ENCODE data around the gene IRF7. TPM values are rescaled to one million over a fixed set of nuclear protein-coding genes. Genes with fewer than 3 reads are reported as not detected.
A peak's percentile ranks its signal among the peaks of the same experiment; 100 is the strongest.
"Not testable (repeated sequence)": the region's sequence is repeated elsewhere in the genome, so short reads cannot be mapped to it uniquely, and the experiment has no call there.

Gene IRF7
- total RNA-seq (2014; rRNA removed; shearing (Covaris generic)), result 1.1 and 3.6 TPM in 2 replicates

DNA sequence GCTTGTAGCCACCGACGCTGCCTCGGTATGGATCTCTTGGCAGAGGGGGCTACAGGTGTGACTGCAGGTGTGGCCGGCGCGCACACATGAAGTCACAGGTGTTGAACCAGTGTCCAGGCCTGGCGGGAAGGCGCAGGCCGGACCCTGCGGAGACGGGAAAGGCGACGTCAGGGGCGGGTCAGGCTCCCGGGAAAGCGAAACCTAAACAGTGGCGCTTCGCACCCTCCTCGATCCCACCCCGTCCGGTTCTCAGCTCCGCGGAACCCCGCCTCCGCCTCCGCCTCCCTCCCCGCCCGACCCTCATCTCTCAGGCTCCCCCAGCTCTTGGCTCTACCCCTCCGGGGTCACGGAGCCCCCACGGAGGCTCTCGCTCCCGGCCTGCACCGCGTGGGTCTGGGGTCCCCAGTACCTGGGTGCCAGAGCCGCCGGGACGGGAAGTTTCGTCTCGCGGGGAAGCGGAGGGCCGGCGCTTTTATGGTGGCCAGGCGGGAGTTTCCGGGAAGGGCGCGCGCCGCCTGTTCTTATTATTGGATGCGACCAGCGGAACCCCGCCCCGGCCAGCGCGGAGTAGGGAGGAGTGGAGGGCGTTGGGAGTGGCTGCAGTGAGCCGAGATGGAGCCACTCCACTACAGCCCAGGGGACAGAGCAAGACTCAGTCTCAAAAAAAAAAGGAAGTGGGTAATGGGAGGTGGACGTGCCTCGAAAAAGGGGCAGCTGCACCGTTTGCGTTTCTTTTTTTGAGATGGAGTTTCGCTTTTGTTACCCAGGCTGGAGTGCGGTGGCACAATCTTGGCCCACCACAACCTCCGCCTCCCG is at the start of gene IRF7:
TSS of gene IRF7 (minus strand) at position 447 of the 816 bp plus-strand sequence. CDS start 586 bp downstream, outside the sequence.
- peak; percentile 85 for DNase-seq (ENCODE audit: low spot score)
- in situ Hi-C loops (cut with HindIII; ENCODE audit: low sequenced_read_pairs), result no loop called here

DNA sequence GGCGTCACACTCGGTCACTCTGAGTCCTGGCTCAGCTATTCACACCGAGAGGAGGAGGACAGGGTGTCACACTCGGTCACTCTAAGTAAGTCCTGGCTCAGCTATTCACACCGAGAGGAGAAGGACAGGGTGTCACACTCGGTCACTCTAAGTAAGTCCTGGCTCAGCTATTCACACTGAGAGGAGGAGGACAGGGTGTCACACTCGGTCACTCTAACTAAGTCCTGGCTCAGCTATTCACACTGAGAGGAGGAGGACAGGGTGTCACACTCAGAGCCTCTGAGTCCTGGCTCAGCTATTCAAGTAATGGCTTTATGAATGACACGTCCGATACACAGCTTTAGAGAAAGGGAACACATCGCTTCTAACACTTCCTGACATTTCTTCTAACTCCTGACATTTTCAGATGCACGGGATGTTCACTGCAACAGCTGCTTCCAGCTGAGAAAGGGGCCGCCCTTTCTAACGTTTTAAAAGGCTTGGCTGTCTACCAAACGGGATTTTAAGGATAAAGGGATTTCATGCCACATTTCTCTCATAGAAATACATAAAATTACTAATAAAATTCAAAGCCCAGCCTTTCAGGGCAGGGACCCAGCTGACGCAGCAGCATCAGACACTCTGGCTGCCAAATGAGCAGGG is 49.4 kb upstream of the IRF7 start:
- DNase-seq (ENCODE audit: low spot score), result no peak
- in situ Hi-C loops (cut with HindIII; ENCODE audit: low sequenced_read_pairs), result loop anchor here (25.0 kb wide), 1 partner anchor 97 kb away; no protein-coding TSS in a partner anchor

DNA sequence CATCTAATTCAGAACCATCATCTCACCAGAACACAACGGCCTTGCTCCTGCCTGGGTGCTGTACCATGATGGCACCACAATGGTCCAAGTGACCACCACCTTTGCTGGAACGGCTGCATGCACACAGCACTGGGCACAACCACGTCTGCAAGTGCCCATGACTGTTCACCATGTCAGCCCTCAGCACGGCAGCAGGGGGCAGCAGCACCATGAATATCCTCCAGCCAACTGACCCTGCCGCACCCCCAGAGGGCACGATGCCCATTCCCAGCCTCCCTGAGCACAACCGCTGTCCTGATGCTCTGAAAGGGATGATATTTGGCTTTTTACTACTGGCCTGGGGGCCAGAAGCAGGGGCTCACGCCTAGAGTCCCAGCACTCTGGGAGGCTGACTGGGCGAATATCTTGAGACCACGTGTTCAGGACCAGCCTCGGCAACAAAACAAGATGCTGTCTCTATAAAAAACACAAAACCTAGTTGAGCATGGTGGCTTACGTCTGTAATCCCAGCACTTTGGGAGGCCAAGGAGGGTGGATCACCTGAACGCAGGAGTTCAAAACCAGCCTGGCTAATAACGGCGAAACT is 47.0 kb upstream of the IRF7 start:
- in situ Hi-C loops (cut with HindIII; ENCODE audit: low sequenced_read_pairs), result loop anchor here (25.0 kb wide), 1 partner anchor 100 kb away; no protein-coding TSS in a partner anchor
- DNase-seq (ENCODE audit: low spot score), result peak; percentile 61

DNA sequence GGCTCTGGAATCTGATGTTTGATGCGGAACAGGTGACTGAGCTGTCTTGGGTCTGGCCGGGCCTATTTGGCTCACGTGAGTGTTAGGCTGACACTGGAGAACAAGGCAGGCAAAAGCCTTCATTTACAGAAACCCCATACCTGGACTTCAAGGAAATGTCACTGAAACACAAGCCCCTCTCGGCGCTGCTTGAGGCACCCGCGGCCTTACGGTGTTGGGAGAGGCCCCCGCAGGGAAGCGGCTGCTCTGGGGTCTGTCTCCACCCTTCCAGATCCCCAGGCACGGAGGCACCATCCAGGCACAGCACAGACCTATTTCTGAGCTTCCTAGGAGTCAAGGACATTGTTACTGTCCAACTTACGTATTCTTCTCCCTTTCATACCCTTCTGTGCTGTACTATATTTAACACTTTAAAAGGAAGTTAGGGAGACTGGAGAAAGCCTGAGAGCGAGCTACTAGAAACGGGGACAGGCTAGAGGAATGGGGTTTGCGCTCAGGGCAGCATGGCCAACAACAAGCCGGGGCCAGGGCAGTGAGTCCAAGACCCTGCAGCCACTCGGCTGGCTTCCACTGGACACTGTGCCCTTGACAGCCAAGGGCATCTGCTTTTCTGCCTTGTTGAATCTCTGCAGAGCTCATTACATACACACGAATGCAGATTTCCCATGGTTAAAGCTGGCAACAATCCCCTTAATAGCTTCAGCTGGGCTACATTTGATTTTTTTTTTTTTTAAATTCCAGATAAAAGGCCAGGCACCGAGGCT is 45.1 kb upstream of the IRF7 start:
- peak; percentile 71 for DNase-seq (ENCODE audit: low spot score)
- in situ Hi-C loops (cut with HindIII; ENCODE audit: low sequenced_read_pairs), result loop anchor here (25.0 kb wide), 1 partner anchor 101 kb away; no protein-coding TSS in a partner anchor

DNA sequence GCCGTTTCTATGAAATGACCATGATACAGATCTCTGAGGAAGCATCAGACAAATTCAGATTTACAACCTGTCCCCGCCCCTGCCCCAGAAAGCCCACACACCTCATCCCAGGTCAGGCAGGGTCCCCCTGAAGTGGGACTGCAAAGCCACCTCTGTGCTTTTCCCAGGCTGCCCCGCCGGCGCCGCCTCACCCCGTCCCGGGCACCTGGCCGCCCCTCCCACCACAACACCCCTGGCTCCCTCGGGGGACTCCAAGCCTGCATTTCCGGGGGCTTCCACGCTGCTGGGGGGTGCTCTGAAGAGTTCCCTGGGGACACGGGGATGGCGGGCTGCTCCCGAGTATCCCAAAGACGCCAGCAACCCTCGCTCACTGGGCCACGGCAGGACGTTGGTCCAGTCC is 44.5 kb upstream of the IRF7 start:
- in situ Hi-C loops (cut with HindIII; ENCODE audit: low sequenced_read_pairs), result loop anchor here (25.0 kb wide), 1 partner anchor 102 kb away; no protein-coding TSS in a partner anchor
- DNase-seq (ENCODE audit: low spot score), result no peak

DNA sequence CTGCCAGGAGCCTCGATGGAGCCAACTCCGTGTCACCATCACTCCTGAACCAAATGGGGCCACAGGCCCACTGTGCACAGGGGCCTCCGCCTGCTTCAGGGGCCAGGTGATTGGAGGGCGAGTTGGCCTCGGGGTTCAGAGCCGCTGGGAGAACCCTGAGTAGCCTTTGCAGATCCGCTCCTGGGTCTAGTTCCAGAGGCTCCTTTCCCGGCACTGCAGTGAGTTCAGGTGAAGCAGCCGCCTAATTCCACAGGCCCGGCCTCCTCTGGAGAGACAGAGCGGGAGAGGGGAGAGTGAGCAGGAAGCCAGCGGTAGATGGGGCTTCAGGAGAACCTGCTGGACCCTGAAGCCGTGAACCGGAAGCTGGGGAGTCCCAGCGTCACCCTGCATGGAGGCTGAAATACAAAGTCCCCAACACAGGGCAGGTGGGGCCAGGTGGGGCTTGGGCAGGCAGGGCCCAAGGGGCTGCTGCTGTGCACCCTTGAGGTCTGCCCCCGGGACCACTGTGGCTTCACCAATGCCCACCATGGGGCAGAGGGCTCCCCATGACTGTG is 43.9 kb upstream of the IRF7 start:
- in situ Hi-C loops (cut with HindIII; ENCODE audit: low sequenced_read_pairs), result loop anchor here (25.0 kb wide), 1 partner anchor 103 kb away; no protein-coding TSS in a partner anchor
- DNase-seq (ENCODE audit: low spot score), result no peak

DNA sequence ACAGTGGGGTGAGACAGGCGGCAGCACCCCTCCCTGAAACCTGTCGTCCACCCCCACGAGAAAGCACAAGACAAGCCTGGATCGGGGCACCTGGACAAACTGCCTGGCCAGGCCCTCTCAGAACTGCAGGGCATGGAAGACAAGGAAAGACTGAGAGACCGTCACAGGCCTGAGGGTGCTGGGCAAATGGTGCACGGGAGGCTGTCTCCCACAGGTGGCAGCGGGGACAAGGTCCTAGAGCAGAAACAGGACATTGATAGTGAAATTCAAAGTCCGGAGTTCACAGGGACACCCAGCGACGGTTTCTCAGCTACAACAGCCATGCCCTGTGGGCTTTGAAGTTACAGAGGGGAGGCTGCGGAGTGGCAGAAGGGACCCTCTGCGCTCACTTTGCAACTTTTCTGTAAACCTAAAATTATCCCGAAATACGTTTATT is 42.0 kb upstream of the IRF7 start:
- in situ Hi-C loops (cut with HindIII; ENCODE audit: low sequenced_read_pairs), result loop anchor here (25.0 kb wide), 1 partner anchor 105 kb away; no protein-coding TSS in a partner anchor
- no peak for DNase-seq (ENCODE audit: low spot score)

DNA sequence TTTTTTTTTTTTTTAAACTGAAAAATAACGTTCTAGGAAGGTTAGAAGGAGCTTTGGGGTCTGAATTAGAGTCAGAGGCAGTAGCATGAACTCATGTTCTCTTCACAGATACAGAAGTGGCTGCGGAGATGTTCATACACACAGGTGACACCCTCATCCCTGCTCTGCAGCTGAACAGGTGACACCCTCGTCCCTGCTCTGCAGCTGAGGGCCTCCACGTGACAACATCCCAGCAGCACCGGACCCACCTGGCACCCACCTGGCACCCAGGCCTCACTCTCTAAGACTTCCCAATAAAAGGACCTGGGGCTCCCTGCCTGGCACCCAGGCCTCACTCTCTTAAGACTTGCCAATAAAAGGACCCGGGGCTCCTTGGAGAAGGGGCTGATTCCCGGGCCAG is 41.1 kb upstream of the IRF7 start:
- no peak for DNase-seq (ENCODE audit: low spot score)
- in situ Hi-C loops (cut with HindIII; ENCODE audit: low sequenced_read_pairs), result loop anchor here (25.0 kb wide), 1 partner anchor 105 kb away; no protein-coding TSS in a partner anchor

DNA sequence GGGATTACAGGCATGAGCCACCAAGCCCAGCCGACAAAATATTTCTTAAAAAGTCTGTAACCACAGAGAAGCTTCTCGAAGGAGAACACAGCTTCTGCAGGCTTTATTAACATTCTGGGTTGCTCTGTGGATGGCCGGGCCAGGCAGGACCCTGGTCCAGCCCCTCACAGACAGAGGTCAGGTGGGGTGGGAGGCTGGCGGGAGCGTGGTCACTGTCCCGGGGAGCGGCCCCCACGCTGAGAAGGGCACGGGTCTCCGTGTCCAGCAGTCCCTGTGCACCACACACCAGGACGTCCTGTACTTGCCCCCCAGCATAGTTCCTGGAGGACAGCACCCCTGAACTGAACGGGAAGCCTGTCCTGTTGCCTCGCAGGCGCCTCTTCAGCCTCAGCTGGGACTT is 40.7 kb upstream of the IRF7 start:
- in situ Hi-C loops (cut with HindIII; ENCODE audit: low sequenced_read_pairs), result loop anchor here (25.0 kb wide), 1 partner anchor 106 kb away; no protein-coding TSS in a partner anchor
- no peak for DNase-seq (ENCODE audit: low spot score)

DNA sequence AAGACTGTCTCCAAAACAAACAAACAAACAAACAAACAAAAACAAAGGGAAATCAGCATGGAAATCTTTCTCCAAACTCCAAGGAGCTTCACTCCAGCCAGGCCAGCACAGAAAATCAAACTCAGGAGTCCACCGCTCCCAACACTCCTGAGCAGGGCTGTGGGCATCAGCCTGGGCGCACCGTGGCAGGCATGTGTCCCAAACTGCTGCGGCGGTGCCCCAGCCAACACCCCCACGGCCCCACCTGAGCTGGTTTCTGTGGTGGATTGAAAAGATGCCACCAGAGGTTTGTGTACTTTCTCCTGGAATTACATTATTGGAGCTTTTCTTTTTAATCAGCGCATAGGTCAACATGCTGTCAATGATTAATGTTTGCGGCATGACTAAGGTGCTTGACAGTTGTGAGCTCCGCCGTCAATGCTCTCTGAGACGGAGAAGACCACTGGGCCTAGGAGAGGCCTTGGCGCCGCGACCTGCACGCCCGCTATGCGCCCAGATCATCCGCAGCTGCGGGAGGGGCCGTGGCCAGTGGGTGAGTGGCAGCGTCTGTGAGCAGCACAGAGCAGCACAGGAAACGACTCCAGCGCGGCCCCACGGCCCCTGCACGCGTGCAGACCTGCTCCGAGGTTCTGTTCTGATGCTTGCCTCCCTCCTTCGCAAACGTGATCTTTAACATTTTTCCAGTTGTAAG is 39.4 kb upstream of the IRF7 start:
- DNase-seq (ENCODE audit: low spot score), result no peak
- in situ Hi-C loops (cut with HindIII; ENCODE audit: low sequenced_read_pairs), result loop anchor here (25.0 kb wide), 1 partner anchor 107 kb away; no protein-coding TSS in a partner anchor

DNA sequence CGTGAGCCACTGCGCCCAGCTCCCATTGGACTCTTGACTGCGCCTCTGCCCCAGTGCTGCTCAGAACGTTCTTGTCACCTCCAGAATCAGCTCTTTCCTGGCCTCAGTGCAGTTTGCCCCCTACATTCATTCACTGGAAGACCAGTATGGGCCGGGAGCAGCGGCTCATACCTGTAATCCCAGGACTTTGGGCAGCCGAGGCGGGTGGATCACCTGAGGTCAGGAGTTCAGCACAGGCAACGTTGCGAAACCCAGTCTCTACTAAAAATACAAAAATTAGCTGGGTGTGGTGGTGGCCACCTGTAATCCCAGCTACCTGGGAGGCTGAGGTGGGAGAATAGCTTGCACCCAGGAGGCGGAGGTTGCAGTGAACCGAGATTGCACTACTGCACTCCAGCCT is 38.7 kb upstream of the IRF7 start:
- in situ Hi-C loops (cut with HindIII; ENCODE audit: low sequenced_read_pairs), result loop anchor here (25.0 kb wide), 1 partner anchor 108 kb away; no protein-coding TSS in a partner anchor
- not testable (repeated sequence) for DNase-seq (ENCODE audit: low spot score)

DNA sequence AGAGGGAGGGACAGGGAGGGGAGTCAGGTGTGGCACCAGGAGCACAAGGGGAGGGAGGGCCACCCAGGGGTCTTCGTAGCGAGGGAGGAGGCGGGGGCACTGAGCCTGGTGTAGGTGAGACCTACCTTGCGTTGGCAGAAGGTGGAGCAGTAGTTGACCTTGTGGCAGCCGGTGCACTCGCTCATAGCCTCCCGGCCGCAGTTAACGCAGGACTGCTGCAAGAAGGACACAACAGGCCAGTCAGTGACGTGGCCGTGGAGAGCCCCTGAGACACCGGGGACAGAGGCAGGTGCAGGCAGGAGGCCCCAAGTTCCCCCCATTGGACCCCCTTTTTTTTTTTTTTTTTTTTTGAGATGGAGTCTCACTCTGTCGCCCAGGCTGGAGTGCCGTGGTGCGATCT is 38.1 kb upstream of the IRF7 start:
- DNase-seq (ENCODE audit: low spot score), result no peak
- in situ Hi-C loops (cut with HindIII; ENCODE audit: low sequenced_read_pairs), result loop anchor here (25.0 kb wide), 1 partner anchor 108 kb away; no protein-coding TSS in a partner anchor

DNA sequence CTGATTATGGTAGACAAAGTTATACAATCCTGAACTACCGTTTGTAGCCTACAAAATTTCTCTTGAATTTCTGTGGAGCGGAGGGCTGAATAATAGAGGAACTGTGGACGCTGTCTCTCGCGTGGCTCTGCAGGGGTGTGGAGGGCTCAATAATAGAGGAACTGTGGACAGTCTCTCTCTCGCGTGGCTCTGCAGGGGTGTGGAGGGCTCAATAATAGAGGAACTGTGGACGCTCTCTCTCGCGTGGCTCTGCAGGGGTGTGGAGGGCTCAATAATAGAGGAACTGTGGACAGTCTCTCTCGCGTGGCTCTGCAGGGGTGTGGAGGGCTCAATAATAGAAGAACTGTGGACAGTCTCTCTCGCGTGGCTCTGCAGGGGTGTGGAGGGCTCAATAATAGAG is 37.4 kb upstream of the IRF7 start:
- DNase-seq (ENCODE audit: low spot score), result not testable (repeated sequence)
- in situ Hi-C loops (cut with HindIII; ENCODE audit: low sequenced_read_pairs), result loop anchor here (25.0 kb wide), 1 partner anchor 109 kb away; no protein-coding TSS in a partner anchor

DNA sequence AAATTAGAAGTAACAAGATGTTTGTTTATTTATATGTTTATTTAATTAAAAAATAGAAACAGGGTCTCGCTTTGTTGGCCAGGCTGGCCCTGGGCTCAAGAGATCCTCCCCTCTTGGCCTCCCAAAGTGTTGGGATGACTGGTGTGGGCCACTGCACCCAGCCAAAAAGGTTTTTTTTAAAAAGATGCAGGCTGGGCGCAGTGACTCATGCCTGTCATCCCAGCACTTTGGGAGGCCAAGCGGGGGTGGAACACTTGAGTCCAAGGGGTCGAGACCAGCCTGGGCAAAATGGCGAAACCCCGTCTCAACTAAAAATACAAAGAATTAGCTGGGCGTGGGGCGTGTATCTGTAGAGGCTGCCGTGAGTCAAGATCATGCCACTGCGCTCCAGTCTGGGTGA is 34.7 kb upstream of the IRF7 start:
- in situ Hi-C loops (cut with HindIII; ENCODE audit: low sequenced_read_pairs), result loop anchor here (25.0 kb wide), 1 partner anchor 112 kb away; no protein-coding TSS in a partner anchor

DNA sequence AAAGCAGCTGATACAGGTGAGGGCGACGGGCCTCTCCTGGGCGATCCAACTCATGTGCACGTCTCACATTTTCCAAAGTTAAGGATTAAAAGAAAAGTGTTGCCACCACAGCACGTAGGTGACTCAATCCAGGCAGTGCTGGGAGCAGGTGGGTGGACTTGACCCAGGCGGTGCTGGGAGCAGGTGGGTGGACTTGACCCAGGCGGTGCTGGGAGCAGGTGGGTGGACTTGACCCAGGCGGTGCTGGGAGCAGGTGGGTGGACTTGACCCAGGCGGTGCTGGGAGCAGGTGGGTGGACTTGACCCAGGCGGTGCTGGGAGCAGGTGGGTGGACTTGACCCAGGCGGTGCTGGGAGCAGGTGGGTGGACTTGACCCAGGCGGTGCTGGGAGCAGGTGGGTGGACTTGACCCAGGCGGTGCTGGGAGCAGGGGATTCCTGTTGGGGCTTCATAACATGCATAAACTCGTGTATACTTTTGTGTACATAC is 32.0 kb upstream of the IRF7 start:
- DNase-seq (ENCODE audit: low spot score); in situ Hi-C loops (cut with HindIII; ENCODE audit: low sequenced_read_pairs): not testable (repeated sequence)

More for the DNA sequence above, 34.7 kb upstream of the IRF7 start:
- DNase-seq (ENCODE audit: low spot score), result no peak

DNA sequence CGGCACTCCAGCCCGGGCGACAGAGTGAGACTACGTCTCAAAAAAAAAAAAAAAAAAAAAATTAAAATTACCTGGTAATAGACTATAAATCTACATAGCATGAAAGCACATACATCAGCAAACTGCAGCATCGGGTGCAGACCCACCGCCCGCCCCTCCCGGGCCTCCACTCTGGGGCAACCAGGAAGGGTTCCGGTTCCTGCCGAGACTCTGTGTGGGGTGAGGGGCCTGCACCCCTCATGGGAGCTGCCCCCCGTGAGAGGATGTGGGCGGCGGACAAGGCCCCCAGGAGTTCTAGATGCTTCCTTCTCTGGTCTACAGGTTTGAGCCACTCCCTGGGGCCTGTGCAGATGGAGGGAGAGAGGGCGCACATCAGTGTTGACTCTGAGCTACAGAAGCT is 30.5 kb upstream of the IRF7 start:
- no peak for DNase-seq (ENCODE audit: low spot score)
- in situ Hi-C loops (cut with HindIII; ENCODE audit: low sequenced_read_pairs), result no loop called here

DNA sequence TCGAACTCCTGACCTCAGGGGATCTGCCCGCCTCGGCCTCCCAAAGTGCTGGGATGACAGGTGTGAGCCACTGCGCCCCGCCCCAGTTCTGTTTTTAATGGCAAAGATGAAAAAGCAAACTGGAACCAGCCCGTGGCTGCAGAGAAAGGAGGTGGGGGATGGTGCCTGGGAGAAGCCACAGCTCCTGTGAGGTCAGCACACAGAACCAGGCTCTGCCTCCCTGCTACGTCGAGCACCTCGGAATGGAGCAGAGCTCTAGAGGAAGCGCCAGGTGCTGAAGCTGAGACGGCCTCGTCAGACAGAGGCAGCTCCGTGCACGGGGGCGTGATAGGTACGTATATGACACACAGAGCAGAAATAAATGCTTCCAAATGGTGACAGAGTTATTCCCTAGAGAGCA is 29.8 kb upstream of the IRF7 start:
- in situ Hi-C loops (cut with HindIII; ENCODE audit: low sequenced_read_pairs), result no loop called here
- no peak for DNase-seq (ENCODE audit: low spot score)

Data from G401 (cell line).